ENCODE results near the gene PPFIA3.

Gene PPFIA3

GRCh38 chr19:49091391-49092038, 27.8 kb upstream of the PPFIA3 start:
- no peak overlapping the region for H3K4me3 ChIP-seq (ENCODE audit: low read depth, low read length)
- DNase-seq (ENCODE audit: low read depth) = no peak
- TF ChIP-seq, protein P1, sequence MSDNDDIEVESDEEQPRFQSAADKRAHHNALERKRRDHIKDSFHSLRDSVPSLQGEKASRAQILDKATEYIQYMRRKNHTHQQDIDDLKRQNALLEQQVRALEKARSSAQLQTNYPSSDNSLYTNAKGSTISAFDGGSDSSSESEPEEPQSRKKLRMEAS (IDR thresholded peaks at IDR 0.05; ENCODE audit: low read depth, low read length) = no peak
- TF ChIP-seq CTCF (IDR thresholded peaks at IDR 0.05; ENCODE audit: low read depth, low read length) (no peak), MYC (IDR thresholded peaks at IDR 0.05; ENCODE audit: low read depth, low read length) (no peak), POLR2A (IDR thresholded peaks at IDR 0.05; ENCODE audit: extremely low read depth, insufficient read length) (no peak)

DNA sequence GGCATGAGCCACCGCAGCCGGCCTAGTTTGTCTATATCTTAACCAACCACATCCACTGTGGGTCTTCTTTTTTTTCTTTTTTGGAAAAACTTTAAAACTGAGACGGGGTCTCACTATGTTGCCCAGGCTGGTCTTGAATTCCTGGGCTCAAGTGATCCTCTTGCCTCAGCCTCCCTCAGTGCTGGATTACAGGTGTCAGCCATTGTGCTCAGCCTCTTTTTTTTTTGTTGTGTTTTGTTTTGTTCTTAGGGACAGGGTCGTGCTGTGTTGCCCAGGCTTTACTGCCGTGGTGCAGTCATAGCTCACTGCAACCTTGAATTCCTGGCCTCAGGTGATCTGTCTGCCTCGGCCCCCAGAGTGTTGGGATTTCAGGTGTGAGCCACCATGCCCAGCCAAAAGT, 26.7 kb upstream of the PPFIA3 start:
- no peak for DNase-seq (ENCODE audit: low read depth)
- no peak for TF ChIP-seq CTCF (IDR thresholded peaks at IDR 0.05; ENCODE audit: low read depth, low read length)
- no peak for TF ChIP-seq MYC (IDR thresholded peaks at IDR 0.05; ENCODE audit: low read depth, low read length)
- TF ChIP-seq POLR2A (IDR thresholded peaks at IDR 0.05; ENCODE audit: extremely low read depth, insufficient read length) = no peak
- TF ChIP-seq, protein P1 (IDR thresholded peaks at IDR 0.05; ENCODE audit: low read depth, low read length) = no peak
- no peak overlapping the region for H3K4me3 ChIP-seq (ENCODE audit: low read depth, low read length)

GRCh38 chr19:49094505-49095482, 24.6 kb upstream of the PPFIA3 start:
- DNase-seq (ENCODE audit: low read depth) = no peak
- no peak for TF ChIP-seq MYC (IDR thresholded peaks at IDR 0.05; ENCODE audit: low read depth, low read length)
- TF ChIP-seq, protein P1 (IDR thresholded peaks at IDR 0.05; ENCODE audit: low read depth, low read length) = no peak

DNA sequence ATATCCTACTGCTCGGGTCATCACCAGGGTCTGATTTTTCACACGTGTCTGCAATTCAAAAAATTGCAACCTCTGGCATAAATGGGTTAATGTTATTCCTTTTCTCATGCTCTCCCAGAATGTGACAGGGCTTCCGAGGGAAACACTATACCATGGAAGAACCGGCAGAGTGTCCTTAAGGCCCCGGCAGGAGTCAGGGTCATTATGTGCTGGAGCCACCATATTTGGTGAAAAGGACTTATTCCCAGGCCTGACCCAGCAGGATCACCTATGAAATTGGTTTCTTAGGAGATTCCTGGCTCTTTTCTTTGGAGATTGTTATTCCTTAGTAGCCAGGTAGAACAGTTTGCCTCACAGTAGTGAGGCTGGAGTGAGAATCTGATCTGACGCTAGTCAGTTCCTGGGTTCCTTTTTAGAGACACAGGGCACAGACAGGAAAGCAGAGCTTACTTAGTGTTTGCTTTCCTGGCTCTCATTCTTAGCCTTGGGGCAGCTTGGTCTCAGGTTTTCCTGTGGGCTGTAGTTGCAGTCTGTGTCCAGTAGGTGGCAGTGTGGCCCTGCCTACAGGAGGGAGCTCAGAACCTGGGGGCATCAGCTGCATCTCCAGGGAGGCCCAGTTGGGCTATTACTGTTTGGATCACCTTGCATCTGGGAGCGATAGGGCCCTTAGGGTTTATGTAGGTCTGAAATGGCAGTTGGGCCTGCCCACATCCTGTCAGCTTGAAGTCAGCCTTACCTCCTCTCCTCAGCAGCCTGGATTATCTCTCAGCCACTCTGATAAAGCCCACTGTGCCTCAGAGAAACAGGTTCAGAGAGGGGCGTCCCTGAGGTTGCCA, 21.7 kb upstream of the PPFIA3 start:
- no peak overlapping the region for H3K4me3 ChIP-seq (ENCODE audit: low read depth, low read length)
- TF ChIP-seq CTCF (IDR thresholded peaks at IDR 0.05; ENCODE audit: low read depth, low read length) (peak; percentile 96), MYC (IDR thresholded peaks at IDR 0.05; ENCODE audit: low read depth, low read length) (no peak)
- TF ChIP-seq, protein P1 (IDR thresholded peaks at IDR 0.05; ENCODE audit: low read depth, low read length) = no peak
- DNase-seq (ENCODE audit: low read depth) = peak; percentile 81

More at GRCh38 chr19:49094505-49095482, 24.6 kb upstream of the PPFIA3 start:
- H3K4me3 ChIP-seq (ENCODE audit: low read depth, low read length) = no peak overlapping the region

DNA sequence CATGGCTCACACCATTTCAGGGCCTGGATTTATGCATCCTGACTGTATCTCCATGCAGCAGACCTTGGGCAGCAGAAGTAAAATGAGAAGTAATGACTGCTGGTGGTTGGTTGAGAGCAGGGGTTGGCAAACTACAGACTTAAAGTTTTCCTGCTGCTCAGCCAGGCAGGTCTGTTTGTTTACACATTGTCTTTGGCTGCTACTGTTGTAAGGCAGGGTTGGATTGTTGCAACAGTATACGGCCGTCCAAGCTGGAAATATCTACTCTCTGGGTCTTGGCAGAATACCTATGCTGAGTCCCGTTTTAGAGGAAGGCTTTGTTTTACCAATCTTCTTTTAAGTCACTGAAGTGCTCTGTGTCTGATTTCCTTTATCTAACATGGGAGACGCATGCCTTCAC, 20.5 kb upstream of the PPFIA3 start:
- H3K4me3 ChIP-seq (ENCODE audit: low read depth, low read length) = no peak overlapping the region
- no peak for DNase-seq (ENCODE audit: low read depth)
- TF ChIP-seq MYC (IDR thresholded peaks at IDR 0.05; ENCODE audit: low read depth, low read length) = no peak

DNA sequence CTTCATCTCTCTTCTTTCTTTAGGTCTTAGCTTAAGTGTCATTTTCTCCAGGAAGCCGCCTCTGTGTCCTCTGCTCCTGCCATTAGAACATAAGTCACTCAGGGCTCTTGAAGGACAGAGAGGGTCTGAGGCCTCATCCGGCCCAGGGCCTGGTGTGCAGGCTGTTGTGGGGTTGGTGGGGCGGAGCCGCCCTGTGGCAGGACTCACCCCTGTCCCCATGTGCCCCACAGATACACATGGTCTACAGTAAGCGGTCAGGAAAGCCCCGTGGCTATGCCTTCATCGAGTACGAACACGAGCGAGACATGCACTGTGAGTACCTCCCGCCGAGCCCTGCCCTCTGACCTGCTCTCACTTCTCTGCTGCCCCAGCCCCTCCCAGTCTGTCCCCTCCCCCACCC, 18.2 kb upstream of the PPFIA3 start:
- TF ChIP-seq, protein P1 (IDR thresholded peaks at IDR 0.05; ENCODE audit: low read depth, low read length) = no peak
- TF ChIP-seq MYC (IDR thresholded peaks at IDR 0.05; ENCODE audit: low read depth, low read length) (no peak), CTCF (IDR thresholded peaks at IDR 0.05; ENCODE audit: low read depth, low read length) (no peak), POLR2A (IDR thresholded peaks at IDR 0.05; ENCODE audit: extremely low read depth, insufficient read length) (no peak)
- H3K4me3 ChIP-seq (ENCODE audit: low read depth, low read length) = no peak overlapping the region
- DNase-seq (ENCODE audit: low read depth) = no peak

Data from NB4 (cell line).